Measurements from ENCODE around the gene CALN1. TPM values are rescaled to one million over a fixed set of nuclear protein-coding genes. Genes with fewer than 3 reads are reported as not detected.

CALN1 gene
- total and polyA plus RNA-seq, 9 of the 15 experiments (the other 6 are each of a cell fraction or from before 2014, with no cell fraction given) = 1.4 to 7.5 (median 3.3) TPM

GRCh38 chr7:71769326-71769725, 642.8 kb downstream of the CALN1 start (continued):
- TF ChIP-seq SNRNP70 (optimal IDR thresholded peaks at IDR 0.05; ENCODE audit: low read depth, low read length) (no peak), SRF (CRISPR knock-in tag; IDR thresholded peaks at IDR 0.05) (no peak), RUNX1 (IDR thresholded peaks at IDR 0.05; ENCODE audit: low read depth) (no peak), FIP1L1 (IDR thresholded peaks at IDR 0.05; ENCODE audit: low read depth, low read length, poor library complexity, severe bottlenecking) (no peak), ZFX (CRISPR knock-in tag; IDR thresholded peaks at IDR 0.05) (no peak), ZNF444 (CRISPR knock-in tag; IDR thresholded peaks at IDR 0.05) (no peak), SIX5 (IDR thresholded peaks at IDR 0.05; ENCODE audit: borderline replicate concordance in 1 of 2, insufficient read depth in 1 of 2, low read depth in 1 of 2, low read length in 2 of 2) (no peak), ZNF316 (IDR thresholded peaks at IDR 0.05) (no peak), STAT6 (CRISPR knock-in tag; IDR thresholded peaks at IDR 0.05) (no peak), CUX1 (CRISPR knock-in tag; IDR thresholded peaks at IDR 0.05) (no peak), ZNF717 (CRISPR knock-in tag; IDR thresholded peaks at IDR 0.05) (no peak), SMAD1 (IDR thresholded peaks at IDR 0.05; ENCODE audit: low read depth, low read length, partially characterized antibody) (no peak)
